ENCODE data around the gene NOC2L.

GRCh38 chr1:955474-955873 lies 3.6 kb downstream of the NOC2L start:
- TF ChIP-seq MAX (IDR thresholded peaks at IDR 0.05) (no peak), RAD21 (IDR thresholded peaks at IDR 0.05; ENCODE audit: low read depth) (no peak), EP300 (IDR thresholded peaks at IDR 0.05; ENCODE audit: borderline replicate concordance) (no peak), TAF1 (IDR thresholded peaks at IDR 0.05; ENCODE audit: low read depth) (no peak), TCF12 (IDR thresholded peaks at IDR 0.05; ENCODE audit: low read depth) (no peak), FOXM1 (IDR thresholded peaks at IDR 0.05; ENCODE audit: borderline replicate concordance, low read depth) (no peak), REST (IDR thresholded peaks at IDR 0.05; ENCODE audit: low read depth) (no peak), CREB1 (IDR thresholded peaks at IDR 0.05; ENCODE audit: low read depth) (no peak)
